Endothelial cell of hepatic sinusoid (primary cell): ENCODE results near the gene DLX4.

Source experiments
- in situ Hi-C: cut with HindIII; loops from 2 replicates; pipeline ENCODE4 v1.10.0; 2017; ENCODE audit warnings: low sequenced_read_pairs

The DLX4 gene, protein sequence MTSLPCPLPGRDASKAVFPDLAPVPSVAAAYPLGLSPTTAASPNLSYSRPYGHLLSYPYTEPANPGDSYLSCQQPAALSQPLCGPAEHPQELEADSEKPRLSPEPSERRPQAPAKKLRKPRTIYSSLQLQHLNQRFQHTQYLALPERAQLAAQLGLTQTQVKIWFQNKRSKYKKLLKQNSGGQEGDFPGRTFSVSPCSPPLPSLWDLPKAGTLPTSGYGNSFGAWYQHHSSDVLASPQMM

DNA sequence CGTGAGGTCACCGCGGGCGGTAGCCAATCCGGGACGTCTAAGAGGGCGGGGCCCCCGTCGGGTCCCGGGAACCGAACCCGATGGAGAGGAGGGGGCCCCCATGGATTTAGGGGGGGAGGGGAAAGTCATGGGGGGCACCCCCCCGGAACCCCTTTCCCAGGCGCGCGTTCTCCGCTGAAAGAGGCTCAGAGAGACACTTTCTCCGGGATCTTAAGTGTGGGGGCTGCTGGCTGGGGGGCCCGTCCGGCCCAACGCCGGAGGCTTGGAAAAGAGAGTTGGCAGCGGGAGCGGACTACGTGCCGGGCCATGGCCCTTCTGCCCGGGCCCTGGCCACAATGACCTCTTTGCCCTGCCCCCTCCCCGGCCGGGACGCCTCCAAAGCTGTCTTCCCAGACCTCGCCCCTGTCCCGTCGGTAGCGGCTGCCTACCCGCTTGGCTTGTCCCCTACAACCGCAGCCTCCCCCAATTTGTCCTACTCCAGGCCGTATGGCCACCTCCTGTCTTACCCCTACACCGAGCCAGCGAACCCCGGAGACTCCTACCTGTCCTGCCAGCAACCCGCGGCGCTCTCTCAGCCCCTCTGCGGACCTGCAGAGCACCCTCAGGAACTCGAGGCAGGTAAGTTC lies at the start of gene DLX4:
DLX4 (plus strand) TSS at position 57 of the 626 bp plus-strand sequence; CDS start at position 336, 279 bp downstream.
- in situ Hi-C loops, result no loop called here

DNA sequence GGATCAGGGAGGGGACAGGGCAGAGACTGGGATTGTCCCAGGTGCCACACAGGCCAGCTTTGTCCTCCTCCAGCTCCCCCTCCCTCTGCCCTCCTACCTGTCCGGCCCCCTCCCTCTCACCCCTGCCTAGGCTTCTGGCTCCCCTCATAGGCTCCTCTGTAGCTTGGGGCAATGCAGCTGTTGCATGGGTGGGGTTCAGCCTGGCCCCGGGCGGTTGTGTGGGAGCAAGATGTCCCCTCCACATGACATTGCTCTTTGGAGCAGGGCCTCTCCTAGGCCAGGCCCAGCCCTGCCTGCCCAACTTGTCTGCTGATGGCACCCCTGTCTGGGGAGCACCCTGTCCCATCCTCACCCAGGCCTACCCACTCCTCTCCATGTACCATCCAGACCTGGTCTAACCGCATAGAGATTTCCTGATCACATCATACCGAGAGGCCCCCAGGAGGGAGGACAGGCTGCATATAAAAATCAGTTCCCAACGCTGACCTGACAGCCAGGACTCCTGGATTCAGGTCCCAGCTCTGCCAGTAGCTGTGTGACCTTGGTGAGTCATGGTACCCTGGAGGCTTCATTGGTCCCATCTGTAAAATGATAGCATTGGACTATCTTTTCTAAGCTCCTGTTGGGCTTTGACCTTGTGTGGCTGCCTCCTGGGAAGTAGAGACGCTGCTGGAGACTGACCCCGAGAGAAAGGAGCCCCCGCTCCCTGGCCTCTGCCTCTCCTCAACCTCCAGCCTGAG lies 48.8 kb upstream of the DLX4 start:
- in situ Hi-C loops, result loop anchor here (25.0 kb wide), 1 partner anchor 417 kb away; the partner anchor contains the start of gene XYLT2

DNA sequence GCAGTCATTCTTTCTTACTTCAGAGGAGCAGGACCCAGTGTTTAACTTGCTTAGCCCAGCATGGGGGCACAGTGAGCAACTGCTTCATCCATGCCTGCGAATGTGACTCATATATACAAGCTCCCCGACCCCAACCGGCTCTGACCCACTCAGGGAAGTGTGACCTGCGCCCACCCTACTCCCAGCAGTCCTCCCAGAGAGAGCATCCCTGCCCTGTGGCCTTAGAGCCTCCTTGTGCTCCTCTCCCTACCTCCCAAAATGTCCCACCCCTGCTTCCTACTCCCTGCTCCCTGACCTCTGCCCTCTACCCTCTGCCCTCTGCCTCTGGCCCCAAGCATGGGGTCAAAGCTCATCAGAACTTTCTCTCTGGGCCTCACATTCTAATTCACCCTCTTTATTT lies 46.9 kb upstream of the DLX4 start:
- in situ Hi-C loops, result loop anchor here (25.0 kb wide), 1 partner anchor 415 kb away; the partner anchor contains the start of gene XYLT2

DNA sequence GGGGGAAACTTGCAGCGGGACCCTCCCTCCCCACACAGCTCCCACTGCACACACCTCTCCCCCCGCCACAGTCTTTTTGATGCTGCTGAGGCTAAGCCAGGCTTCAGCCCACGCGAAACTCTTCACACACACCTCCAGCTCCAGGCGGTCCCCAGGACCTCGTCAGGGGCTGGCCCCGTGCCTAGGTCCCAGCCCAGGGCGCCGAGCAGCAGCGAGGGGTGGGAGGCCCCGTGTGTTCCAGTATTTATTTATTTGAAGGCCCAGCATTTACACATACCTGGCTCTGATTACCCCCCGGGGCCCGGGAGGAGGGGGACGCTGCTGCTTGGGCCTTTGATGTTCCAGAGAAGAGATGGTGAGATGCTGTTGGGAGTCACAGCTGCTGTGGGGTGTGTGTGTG lies 44.9 kb upstream of the DLX4 start:
- in situ Hi-C loops, result loop anchor here (25.0 kb wide), 1 partner anchor 413 kb away; the partner anchor contains the start of gene XYLT2

DNA sequence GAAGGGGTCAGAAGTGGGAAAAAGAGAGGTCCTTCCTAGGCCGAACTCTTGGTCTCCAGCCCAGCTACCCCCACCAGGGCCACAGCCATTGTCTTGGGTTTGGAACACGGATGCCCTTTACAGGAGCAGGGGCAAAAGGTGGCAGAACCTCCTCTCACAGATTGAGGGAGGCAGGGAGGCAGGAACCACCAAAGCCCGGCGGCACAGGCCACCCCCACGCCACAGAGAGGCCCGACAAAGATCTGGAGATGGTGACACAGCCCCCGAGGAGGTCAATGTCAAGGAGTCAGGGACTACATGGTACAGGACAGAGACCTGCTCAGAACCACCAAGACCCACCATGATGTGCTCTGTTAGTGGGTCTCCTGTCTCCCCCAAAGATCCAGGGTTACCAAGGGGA lies 44.4 kb upstream of the DLX4 start:
- in situ Hi-C loops, result loop anchor here (25.0 kb wide), 1 partner anchor 413 kb away; the partner anchor contains the start of gene XYLT2

DNA sequence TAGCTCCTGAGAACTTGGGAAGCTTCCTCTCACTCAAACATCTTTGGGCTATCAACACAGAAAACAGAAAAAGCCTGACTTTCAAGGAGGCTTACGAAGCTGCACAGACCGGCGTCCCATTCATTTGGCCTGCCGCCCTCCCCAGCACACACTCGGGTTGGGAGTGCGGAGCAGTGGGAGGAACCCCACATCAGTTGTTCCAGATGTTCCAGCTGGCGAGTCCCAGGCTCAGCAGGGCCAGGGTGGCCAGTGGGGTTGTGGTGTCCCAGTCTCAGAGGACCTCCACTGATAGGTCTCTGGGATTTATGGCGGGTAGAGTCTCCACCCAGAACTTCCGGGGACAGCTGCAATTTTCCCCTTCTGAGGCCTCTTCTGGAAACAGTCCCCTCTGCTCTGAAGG lies 43.1 kb upstream of the DLX4 start:
- in situ Hi-C loops, result no loop called here

DNA sequence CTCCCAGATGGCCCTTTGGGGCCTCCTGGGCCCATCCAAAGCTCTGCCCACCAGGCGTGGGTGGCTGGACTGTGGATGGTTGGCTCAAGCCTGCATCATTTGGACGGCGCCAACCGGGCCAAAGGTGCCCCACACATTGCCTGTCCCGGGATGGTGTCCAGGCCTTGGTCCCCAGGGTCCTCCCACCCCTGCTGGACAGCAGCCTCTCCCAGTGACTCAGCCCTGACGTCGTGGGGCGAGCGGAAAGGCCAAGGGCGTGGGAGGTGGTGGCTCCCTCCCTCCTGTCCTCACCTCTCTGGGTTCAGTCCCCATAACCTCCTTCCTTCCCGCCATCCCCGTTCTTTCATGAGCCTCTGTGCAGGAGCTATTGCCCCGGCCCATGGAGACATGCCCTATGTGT lies 42.1 kb upstream of the DLX4 start:
- in situ Hi-C loops, result no loop called here

DNA sequence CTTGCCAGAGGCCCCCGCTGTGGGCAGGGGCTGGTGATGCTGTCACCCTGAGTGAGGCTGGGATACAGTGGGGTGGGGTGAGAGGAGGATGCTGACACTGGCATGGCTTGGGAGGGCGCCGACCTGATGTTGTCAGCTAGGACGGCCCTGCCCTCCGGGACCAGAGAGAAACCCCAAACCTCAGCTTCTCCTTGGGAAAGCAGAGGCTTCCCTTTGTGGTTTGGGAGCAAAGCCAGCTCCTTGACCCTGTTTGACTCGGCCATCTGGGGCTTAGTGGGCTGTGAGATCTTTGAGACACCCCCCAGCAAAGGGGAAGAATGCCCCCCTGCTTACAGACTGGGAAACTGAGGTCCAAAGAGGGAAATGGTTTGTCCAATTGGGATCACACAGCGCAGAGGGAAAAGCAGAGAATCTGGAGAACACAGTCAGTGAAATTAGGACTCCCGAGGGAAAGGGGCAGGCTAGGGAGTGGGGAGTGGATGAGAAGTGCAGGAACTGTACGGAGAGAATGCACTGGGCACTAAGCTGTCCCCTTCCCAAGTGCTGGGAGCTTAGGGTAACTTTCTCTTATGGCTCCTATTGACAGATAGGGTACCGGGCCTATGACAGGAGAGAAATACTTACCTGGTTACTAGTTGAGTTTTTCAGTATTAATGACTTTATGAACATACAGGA lies 40.7 kb upstream of the DLX4 start:
- in situ Hi-C loops, result no loop called here

DNA sequence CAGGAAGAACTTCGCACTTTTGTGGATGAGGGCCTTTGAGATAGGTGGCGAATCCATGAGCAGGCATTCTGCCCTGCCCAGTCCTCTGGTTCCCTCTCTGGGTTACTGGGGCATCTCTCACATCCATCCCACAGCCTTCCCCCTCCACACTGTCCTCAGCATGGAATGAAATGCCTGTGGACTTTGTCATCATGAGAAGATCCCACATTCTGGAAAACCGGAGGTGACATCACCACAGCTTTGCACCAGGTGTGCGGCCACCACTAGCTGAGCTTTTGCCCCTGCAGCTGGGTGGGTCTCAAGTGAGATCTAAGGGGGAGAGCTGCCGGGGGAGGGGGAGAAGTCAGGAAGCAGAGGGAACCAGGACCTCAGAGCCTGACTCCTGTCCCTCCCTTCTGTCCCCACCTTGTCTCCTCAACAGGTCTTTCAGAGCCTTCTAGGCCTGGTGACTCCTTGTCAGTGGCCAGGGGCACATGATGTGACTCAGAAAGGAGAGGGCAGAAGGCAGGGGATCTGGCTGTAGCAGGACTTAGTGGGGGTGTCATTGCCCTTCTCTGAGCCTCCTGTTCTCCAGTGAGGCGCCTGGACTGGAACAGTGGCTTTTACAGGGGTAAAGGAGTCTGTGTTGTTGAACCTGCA lies 40.0 kb upstream of the DLX4 start:
- in situ Hi-C loops, result no loop called here

DNA sequence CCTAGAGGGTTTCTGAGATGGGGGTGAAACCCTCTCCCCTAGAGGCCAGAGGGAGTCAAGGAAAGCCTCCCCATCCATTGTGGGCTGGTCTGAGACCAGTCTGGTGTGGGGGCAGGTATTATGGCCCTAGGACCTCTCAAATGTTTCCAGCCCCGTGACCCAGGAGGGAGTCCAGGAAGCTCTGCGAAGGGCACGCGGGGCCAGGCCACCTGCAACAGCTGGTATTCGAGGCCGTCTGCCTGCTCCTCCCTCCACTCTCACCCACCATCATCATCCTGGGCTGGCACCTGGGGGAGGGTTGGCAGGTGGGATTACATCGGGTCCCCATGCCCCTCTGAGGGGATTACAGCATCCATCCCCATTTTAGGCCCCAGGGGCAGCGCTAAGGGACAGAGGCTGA lies 38.1 kb upstream of the DLX4 start:
- in situ Hi-C loops, result no loop called here

DNA sequence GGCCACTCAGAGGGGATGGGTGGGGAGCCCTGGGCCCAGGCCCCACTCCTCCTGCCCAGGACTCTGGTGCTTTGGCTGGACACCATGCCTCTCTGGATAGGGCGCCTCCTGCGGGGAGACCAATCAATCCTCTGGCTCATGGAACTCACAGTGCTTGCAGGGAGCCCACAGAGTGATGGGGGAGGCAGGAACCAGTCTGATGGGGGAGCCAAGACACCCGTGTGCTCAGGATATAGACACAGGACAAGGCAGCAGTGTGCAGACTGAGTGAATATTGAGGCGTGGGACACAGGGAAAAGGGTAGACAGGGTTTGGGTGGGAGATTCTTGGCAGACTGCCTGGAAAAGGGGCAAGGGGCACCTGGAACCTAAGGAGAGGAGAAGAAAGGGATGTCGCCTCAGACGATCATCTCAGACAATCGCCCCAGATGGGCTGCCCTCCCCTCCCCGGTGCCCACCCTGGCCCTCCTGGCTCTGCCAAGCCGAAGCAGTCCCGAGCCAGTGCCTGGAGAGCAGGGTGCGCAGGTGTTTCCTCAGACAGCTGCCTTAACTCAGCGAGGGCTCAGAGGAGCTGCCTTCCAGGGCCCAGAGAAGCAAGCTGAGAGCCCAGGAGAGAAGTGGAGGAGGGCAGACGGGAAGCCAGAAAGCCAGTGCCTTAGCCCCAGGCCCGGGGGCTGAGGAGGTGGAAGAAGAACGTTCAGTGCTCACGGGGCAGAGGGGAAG lies 37.4 kb upstream of the DLX4 start:
- in situ Hi-C loops, result no loop called here

DNA sequence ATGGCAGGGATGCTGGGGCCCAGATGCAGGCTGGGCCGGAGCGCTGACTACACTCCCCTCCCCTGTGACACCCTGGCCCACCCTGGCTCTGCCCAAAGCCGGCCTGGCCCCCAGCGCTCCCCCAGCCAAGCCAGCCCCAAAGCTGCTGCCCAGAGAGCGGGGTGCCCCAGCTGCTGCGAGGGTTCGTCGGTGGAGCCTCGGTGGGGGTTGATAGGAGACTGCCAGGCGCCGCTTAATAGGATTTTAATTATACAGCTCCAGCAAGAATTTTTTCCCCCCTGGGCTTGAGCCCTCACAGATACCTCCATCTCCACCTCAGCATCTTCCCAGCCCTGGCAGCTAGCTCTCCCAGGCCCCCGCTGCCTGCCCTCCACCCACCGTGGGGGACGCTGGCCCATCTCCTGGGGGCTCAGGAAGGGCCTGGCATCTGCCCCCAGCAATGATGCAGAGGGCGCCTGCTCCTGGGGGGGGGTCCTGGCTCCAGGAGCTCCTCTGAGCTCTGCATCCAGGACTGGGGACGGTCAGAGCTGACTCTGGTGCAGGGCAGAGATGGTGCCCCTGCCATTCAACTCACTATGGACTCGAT lies 36.8 kb upstream of the DLX4 start:
- in situ Hi-C loops, result no loop called here

DNA sequence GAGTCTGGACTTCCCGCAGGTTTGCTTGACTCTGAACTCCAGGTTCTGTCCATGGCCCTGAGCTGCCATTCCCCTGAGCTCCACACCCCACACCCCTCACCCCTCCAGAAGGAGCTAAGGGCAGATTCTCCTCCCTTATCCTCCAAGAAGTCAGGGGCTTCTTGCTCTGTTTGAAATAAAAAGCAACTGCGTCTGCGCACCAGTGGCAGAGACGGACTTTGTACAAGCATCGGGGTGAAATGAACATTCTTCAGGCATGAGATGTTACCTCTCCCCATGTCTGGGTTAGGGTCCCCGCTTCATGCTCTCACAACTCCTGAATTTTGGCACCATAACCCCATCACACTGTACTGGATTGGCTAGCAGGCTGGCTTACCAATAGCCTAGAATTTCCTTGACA lies 36.1 kb upstream of the DLX4 start:
- in situ Hi-C loops, result no loop called here

DNA sequence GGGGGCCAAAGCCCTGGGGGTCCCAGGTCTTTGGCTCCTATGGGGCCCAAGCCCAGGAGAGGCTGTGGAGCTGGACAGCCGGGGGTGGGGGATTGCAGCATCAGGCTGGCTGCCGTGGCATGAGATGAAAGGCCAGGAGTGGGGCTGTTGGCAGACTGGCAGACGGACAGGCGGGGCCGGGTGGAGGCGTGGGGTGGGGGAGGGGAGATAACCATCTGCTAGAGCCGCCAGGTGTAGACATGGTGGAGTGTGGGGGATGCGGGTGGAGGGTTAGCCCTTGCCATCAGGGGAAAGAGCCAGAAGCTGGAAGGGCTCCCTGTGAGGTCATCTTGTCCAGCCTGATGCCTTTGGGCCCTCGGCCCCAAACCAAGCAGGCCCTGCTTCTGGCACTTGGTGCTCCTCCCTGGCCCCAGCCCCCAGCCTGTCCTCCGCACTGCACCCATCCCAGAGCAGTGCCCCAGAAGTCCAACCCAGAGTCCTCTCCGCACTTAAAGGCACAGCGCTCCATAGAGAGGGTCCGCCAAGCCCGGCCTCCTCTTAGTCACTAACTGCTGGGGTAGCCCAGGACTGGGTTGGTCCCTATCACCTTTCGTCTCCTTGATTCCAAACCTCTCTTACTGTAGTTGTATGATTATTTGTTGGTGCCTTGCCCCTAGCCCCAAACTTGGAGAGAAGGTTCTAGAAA lies 33.3 kb upstream of the DLX4 start:
- in situ Hi-C loops, result no loop called here

DNA sequence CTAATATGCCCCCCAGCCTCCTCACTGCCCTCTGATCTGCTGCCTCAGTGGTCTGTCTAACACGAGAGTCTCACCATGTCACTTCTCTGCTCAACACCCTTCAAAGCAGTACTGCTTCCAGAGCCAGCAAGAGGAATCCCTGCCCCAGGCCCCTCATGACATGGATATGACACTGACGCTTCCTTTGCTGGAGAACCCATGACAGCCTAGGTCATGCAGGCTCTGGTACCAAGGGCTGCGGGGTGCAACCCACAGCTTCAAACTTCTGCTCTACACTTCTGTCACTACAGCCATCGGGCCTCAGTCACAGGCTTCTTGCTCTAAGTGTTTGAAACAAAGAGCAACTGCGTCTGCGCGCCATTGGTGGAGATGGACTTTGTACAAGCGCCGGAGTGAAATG lies 32.6 kb upstream of the DLX4 start:
- in situ Hi-C loops, result no loop called here

DNA sequence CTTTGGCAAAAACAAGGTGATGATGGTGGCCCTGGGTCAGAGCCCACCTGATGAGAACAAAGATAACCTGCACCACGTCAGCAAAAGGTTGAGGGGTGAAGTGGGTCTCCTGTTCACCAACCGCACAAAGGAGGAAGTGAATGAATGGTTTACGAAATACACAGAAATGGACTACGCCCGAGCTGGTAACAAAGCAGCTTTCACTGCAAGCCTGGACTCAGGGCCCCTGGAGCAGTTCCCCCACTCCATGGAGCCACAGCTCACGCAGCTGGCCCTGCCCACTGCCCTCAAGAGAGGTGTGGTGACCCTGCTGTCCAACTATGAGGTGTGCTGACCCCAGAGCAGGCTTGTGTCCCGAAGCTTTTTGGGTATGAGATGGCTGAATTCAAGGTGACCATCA lies 29.7 kb upstream of the DLX4 start:
- in situ Hi-C loops, result no loop called here

DNA sequence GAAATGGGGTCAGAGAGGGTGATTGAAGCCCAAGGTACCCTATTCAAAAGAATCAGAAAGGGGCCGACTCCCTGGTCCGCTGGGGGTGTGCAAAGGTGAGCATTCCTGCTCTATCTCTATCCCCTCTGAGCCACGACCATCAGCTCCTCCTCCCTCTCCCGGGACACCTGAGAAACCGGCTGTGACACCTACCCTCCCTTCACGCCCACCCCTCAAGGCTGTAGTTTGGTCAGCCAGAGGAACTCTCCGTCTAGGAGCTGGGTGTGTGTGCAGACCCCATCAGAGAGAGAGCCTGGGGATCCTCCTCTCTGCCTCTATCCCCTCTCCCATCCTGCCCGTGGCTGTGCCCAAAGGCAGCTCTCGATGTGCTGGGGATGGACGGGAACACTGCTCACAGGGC lies 27.6 kb upstream of the DLX4 start:
- in situ Hi-C loops, result no loop called here

DNA sequence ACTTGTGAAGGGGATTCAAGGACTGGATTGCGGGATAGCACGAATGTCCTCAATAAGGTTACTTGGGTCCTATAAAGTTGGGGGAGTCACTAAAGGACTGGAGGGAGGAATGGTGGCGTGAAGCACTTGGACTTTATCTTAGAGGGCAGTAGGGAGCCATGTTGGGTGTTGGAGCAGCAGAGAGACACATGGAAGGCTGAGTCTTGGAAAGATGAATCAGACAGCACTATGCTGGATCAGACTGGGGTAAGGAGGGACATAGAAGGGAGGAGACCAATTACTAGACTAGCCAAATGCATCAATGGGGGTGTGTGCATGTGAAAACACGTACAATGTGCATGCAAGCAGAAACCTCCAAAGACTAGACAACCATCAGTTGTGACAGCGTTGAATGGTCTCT lies 26.0 kb upstream of the DLX4 start:
- in situ Hi-C loops, result no loop called here

DNA sequence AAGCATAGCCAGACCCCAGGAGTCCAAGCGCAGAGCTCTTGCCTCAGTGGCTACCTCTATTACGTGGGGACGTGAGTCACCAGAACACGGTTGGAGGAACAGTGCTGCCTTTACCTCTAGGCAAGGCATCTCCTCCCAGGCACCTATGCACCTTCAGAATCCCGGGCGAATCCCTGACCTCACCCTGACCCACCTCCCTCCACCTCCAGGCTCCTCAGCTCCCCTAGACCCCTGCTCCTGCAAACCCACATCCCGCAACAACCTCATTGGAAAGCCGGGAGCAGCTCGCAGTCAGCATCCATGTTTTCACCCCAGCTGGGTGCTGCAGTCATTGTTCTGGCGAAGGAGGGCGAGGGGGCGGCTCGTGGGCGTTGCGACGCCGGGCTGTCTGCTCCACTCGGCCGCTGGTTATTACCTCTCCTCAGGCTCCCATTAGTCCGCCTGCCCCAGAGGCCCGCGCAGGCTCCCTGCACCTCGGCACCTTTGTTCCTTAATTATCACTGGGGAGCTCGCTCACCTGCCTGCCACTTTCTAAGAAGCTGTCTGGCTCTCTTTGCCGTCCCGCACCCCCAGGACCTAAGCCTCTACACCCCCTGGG lies 24.6 kb upstream of the DLX4 start:
- in situ Hi-C loops, result no loop called here
